Naive thymus-derived CD8-positive, alpha-beta T cell (primary cell): ENCODE results near the gene MEAK7. TPM values are rescaled to one million over a fixed set of nuclear protein-coding genes. Genes with fewer than 3 reads are reported as not detected.

ENCODE experiments used
- ATAC-seq, 2 donors: fragments of 150-1000 bp; cut with Tn5 transposase in 1 of 2; sonication (Bioruptor Pico), chemical (Tn5 transposase) in 1 of 2; 1 replicate in 1 of 2; 2 replicates in 1 of 2; pipeline ENCODE4 v1.10.0; 2021; ENCODE audit warnings: mild to moderate bottlenecking in 2 of 2, moderate library complexity in 2 of 2
- POLR2A ChIA-PET: fragments of 350-600 bp; sonication (Branson Sonifier 250); formaldehyde crosslinking; loops from one replicate; lab custom pipeline; 2021; ENCODE audit warnings: antibody characterized with exemption; lab: Charles Lee
- DNase-seq, 10 donors: peaks; one replicate each; pipeline versions ENCODE4 v3.0.0 to v3.0.0-alpha.2; 2020 to 2022
- H3K27ac Mint-ChIP-seq, 10 donors: one replicate each; pipeline ENCODE4 v1.8.0; 2020 to 2022; ENCODE audit warnings: mild to moderate bottlenecking in 10 of 10, mixed read lengths in 10 of 10, moderate library complexity in 4 of 10, inconsistent platforms in 1 of 10
- H3K27me3 Mint-ChIP-seq, 5 donors: one replicate each; pipeline ENCODE4 v1.8.0; 2021 to 2022; ENCODE audit warnings: mixed read lengths in 5 of 5
- H3K36me3 Mint-ChIP-seq, 3 donors: one replicate each; pipeline ENCODE4 v1.8.0; 2020 to 2022; ENCODE audit warnings: mixed read lengths in 3 of 3, mild to moderate bottlenecking in 2 of 3, inconsistent platforms in 1 of 3
- H3K4me1 Mint-ChIP-seq, 4 donors: one replicate each; pipeline ENCODE4 v1.8.0; 2021 to 2022; ENCODE audit warnings: mixed read lengths in 4 of 4
- H3K4me3 Mint-ChIP-seq, 10 donors: one replicate each; pipeline ENCODE4 v1.8.0; 2020 to 2022; ENCODE audit warnings: mild to moderate bottlenecking in 10 of 10, mixed read lengths in 10 of 10, moderate library complexity in 6 of 10, inconsistent platforms in 1 of 10
- H3K9me3 Mint-ChIP-seq, 9 donors: one replicate each; pipeline ENCODE4 v1.8.0; 2020 to 2022; ENCODE audit warnings: mixed read lengths in 9 of 9, mild to moderate bottlenecking in 3 of 9, inconsistent platforms in 1 of 9, moderate library complexity in 1 of 9
- polyA plus RNA-seq, 3 donors: library from polyadenylated mRNA; unstranded; fragments of 300-500 nt; fragmentation: Illumina TruSeq; gene quantifications; one replicate each; pipeline ENCODE4 v1.2.3, GENCODE V29; 2021
- total RNA-seq, 8 experiments: library from RNA in 2 of 8; stranded (reverse) in 2 of 8; gene quantifications; one replicate each; pipeline ENCODE4 v1.2.3 and lab custom pipeline; 2021 to 2026

MEAK7 gene
- total and polyA plus RNA-seq, 5 experiments from 2014 or later: 3.7 to 8.9 (median 6.7) TPM

DNA sequence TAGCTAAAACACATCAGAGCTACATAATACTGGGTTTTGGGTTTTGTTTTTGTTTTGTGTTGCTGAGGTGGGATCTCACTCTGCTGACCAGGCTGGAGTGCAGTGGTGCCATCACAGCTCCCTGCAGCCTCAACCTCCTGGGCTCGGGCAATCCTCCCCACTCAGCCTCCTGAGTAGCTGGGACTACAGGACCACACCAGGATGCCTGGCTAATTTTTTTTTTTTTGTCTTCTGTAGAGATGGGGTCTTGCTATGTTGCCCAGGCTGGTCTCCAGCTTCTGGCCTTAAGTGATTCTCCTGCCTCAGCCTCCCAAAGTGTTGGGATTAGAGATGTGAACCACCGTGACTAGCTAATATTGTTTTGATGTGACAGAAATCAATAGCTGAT lies 6.2 kb downstream of the MEAK7 start:
- Mint-ChIP-seq H3K4me3 (no peak overlapping the region), H3K36me3 (peaks cover 19 to 55% (median 32%) of the 10 kb centered on the region in 3 donors), H3K27me3 (no peaks in the 10 kb centered on the region), H3K9me3 (peaks cover 0 to 6% (median 1%) of the 10 kb centered on the region in 9 donors), H3K4me1 (peaks cover 3 to 8% (median 5%) of the 10 kb centered on the region in 4 donors), H3K27ac (no peak overlapping the region)
- DNase-seq (peak in 1 of 10 donors; percentile 11), ATAC-seq (no peak)
- POLR2A ChIA-PET: no interaction called here

DNA sequence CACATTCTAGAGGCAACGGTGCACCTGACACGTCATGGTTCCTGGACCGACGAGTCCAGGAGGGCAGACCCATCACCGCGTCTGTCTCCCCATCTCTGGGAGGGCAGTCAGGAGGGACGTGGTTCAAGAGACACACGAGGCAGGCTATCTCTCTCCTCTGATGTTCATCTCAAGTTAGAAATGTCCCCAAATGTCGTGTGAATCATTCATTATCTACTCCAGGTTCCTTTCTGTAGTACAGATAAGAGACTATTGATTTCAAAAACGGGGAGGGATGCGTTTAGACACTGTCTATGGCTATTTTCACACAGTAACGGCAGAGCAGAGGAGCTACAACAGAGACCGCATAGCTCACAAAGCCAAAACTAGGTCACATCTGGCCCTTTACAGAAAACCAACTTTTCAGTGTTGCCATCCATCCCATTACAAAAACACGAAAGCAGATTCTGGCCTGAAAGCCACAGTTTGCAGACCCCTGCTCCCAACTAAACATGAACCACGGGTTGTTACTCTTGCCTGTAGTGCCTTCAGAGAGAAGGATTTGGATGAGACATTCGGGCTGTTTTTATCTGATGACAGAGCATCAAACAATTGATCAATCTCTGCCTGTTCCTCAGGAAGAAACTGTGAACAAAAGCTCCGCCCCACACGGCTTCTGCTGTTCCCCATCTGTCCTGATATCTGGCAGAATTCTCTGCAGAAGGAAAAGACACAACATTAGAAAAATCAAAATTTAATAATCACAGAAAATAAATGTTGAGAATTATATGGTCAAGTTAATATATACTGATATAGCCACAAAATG lies 6.8 kb downstream of the MEAK7 start:
- peaks cover 0 to 10% (median 5%) of the 10 kb centered on the region in 9 donors for H3K9me3 Mint-ChIP-seq
- peaks cover 24 to 58% (median 38%) of the 10 kb centered on the region in 3 donors for H3K36me3 Mint-ChIP-seq
- H3K4me1 Mint-ChIP-seq: peaks cover 0 to 2% (median under 1%) of the 10 kb centered on the region in 4 donors
- POLR2A ChIA-PET: no interaction called here
- no peak overlapping the region for H3K4me3 Mint-ChIP-seq
- no peaks in the 10 kb centered on the region for H3K27me3 Mint-ChIP-seq
- peak overlapping the region in 1 of 10 donors; percentile 29 for H3K27ac Mint-ChIP-seq
- DNase-seq (peak in 1 of 10 donors; percentile 26), ATAC-seq (no peak)

DNA sequence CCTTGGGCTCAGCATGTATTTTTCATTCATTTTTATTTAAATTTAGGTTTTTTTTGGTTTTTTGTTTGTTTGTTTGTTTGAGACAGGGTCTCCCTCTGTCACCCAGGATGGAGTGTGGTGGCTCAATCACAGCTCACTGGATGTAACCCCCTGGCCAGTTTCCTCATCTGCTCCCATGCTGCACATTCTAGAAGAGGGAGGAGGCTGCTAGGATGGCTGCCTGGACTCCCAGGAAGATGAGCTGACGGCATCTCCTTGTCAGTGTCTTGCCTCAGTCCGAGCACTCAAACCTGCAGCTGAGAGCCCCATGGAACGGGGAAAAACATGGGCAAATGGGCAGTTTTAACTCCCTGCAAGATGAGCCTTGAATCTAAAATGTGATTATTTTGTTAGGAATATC lies 7.5 kb downstream of the MEAK7 start:
- H3K36me3 Mint-ChIP-seq: peaks cover 24 to 57% (median 38%) of the 10 kb centered on the region in 3 donors
- no peaks in the 10 kb centered on the region for H3K27me3 Mint-ChIP-seq
- H3K27ac Mint-ChIP-seq: no peak overlapping the region
- peaks cover 0 to 10% (median 5%) of the 10 kb centered on the region in 9 donors for H3K9me3 Mint-ChIP-seq
- no peak overlapping the region for H3K4me3 Mint-ChIP-seq
- ATAC-seq: no peak
- POLR2A ChIA-PET: no interaction called here
- peaks cover 0 to 1% (median 0%) of the 10 kb centered on the region in 4 donors for H3K4me1 Mint-ChIP-seq
- peak in 1 of 10 donors; percentile 31 for DNase-seq

DNA sequence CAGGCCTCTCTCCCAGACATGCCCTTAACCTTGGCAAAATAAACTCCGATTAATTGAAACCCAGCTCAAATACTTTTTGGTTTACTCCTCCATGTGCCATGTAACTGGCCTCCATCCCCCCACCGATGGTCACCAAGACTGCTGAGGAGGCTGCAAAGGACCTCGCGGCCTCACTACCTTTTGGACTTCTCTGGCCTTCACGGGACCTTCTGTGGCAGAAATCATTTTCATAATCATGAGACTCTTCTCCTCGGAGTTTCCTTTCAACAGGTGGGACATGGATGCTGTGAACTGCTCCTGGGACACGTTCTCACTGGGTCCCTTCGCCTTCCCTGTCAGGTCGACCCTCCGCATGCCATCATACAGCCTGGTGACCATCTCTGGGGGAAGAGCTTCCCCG lies 9.0 kb downstream of the MEAK7 start:
- no peak overlapping the region for H3K4me3 Mint-ChIP-seq
- DNase-seq (peak in 1 of 10 donors; percentile 34), ATAC-seq (no peak)
- POLR2A ChIA-PET: no interaction called here
- H3K36me3 Mint-ChIP-seq: peaks cover 24 to 67% (median 44%) of the 10 kb centered on the region in 3 donors
- H3K9me3 Mint-ChIP-seq: peaks cover 0 to 10% (median 5%) of the 10 kb centered on the region in 9 donors
- peak overlapping the region in 1 of 10 donors; percentile 53 for H3K27ac Mint-ChIP-seq
- peaks cover 0 to 1% (median 0%) of the 10 kb centered on the region in 4 donors for H3K4me1 Mint-ChIP-seq
- no peaks in the 10 kb centered on the region for H3K27me3 Mint-ChIP-seq

DNA sequence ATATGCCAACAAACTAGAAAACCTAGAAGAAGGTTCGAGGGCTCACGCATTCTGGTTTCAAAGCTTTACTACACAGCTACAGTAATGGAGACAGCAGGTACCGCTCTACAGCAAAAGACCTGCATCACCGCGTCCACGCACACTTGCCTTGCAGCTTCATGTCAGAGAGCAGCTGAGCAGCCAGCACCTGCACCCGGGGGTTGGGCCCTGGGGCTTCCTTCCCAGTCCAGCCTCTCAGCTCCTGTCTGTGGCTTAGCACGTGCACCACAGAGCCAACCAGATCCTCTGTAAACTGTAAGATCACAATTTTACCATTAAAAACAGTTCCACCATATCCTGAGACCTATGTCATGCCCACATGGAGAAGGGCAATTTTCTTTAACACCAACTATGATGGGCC lies 15.3 kb downstream of the MEAK7 start:
- peak overlapping the region in 1 of 10 donors; percentile 8 for H3K27ac Mint-ChIP-seq
- H3K27me3 Mint-ChIP-seq: no peaks in the 10 kb centered on the region
- H3K4me1 Mint-ChIP-seq: no peaks in the 10 kb centered on the region
- H3K4me3 Mint-ChIP-seq: no peak overlapping the region
- DNase-seq (no peak), ATAC-seq (no peak)
- H3K9me3 Mint-ChIP-seq: peaks cover 0 to 6% (median 5%) of the 10 kb centered on the region in 9 donors
- H3K36me3 Mint-ChIP-seq: peaks cover 8 to 51% (median 26%) of the 10 kb centered on the region in 3 donors
- POLR2A ChIA-PET: no interaction called here

DNA sequence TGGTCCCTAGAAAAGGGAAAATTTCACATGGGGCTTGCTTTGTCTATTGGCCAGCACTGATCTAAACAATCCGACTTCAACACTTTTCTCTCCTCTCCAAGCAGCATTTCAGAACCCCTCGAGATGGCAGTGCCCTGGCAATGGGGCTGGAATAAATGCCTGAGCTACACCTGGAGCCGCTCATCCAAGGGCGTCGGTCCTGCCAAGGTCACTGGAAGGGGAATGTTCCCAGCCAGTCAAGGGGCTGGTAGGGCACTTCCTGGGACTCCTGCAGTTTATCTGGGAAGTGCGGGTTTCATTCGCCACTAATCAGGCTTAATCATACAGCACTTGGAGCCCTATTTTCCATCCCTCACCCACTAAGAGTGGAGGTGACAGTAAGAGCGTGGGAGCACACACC lies 17.1 kb downstream of the MEAK7 start:
- H3K27ac Mint-ChIP-seq: no peak overlapping the region

DNA sequence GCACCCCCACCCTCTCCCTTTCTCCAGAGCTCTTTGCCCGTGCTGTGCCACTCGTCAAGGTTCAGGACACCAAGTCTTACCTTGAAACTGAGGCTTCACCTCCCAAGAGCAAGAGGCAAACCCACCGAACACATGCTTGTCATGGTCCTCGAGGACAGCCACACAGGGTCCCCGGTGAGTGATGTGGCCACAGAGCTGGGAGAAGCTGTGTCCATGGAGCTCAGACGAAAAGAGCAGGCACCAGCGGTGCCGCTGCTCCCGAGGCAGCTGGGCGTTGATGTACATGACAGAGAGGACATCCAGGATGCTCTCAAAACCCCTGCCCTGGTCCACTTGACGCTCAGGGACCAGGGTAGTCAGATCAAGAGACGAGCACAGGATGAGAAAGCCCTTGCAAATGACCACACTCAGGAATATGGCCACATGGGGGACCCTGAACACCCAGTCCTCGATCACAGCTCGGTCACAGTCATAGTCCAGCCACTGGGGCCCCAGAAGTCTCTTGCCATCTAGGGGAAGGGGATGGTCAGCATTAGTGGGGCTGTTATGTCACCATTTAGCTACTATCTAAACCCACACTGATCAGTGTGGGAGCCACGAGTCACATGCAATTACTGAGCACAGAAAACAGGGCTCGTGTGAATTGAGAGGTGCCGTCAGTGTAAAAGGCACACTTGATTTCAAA lies 17.8 kb downstream of the MEAK7 start:
- Mint-ChIP-seq H3K27ac (no peak overlapping the region), H3K9me3 (no peaks in the 10 kb centered on the region), H3K4me1 (no peaks in the 10 kb centered on the region), H3K4me3 (no peak overlapping the region), H3K36me3 (peaks cover 0 to 42% (median 13%) of the 10 kb centered on the region in 3 donors), H3K27me3 (no peaks in the 10 kb centered on the region)
- POLR2A ChIA-PET: no interaction called here
- DNase-seq: peak in 1 of 10 donors; percentile 30
- no peak for ATAC-seq

More for the DNA sequence above, 17.1 kb downstream of the MEAK7 start:
- ATAC-seq (no peak), DNase-seq (peak in 1 of 10 donors; percentile 21)
- no peaks in the 10 kb centered on the region for H3K4me1 Mint-ChIP-seq
- POLR2A ChIA-PET: no interaction called here
- H3K4me3 Mint-ChIP-seq: no peak overlapping the region
- H3K27me3 Mint-ChIP-seq: no peaks in the 10 kb centered on the region
- H3K36me3 Mint-ChIP-seq: peaks cover 0 to 41% (median 13%) of the 10 kb centered on the region in 3 donors
- H3K9me3 Mint-ChIP-seq: no peaks in the 10 kb centered on the region

DNA sequence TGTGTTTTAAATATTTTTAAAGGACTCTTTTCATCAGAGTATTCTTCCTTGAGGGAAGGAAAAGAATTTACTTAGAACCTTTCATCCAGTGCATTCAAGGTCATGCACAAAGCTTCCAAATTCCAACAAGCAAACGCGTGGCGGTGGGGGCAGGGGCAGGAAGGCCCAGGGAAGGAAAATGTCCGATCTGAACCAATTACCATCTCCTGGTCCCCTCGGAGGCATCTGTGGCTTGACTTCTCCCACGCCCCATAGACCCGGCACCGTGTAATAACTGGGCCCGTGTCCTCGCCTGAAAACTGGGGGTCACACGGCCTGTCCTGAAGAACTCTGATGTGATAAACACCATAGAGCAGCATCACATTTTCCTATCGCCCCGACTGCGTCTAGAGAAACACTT lies 18.3 kb downstream of the MEAK7 start:
- ATAC-seq: no peak
- Mint-ChIP-seq H3K4me3 (no peak overlapping the region), H3K4me1 (no peaks in the 10 kb centered on the region), H3K9me3 (no peaks in the 10 kb centered on the region), H3K27ac (no peak overlapping the region), H3K36me3 (peaks cover 0 to 41% (median 13%) of the 10 kb centered on the region in 3 donors), H3K27me3 (no peaks in the 10 kb centered on the region)
- DNase-seq: no peak
- POLR2A ChIA-PET: no interaction called here

DNA sequence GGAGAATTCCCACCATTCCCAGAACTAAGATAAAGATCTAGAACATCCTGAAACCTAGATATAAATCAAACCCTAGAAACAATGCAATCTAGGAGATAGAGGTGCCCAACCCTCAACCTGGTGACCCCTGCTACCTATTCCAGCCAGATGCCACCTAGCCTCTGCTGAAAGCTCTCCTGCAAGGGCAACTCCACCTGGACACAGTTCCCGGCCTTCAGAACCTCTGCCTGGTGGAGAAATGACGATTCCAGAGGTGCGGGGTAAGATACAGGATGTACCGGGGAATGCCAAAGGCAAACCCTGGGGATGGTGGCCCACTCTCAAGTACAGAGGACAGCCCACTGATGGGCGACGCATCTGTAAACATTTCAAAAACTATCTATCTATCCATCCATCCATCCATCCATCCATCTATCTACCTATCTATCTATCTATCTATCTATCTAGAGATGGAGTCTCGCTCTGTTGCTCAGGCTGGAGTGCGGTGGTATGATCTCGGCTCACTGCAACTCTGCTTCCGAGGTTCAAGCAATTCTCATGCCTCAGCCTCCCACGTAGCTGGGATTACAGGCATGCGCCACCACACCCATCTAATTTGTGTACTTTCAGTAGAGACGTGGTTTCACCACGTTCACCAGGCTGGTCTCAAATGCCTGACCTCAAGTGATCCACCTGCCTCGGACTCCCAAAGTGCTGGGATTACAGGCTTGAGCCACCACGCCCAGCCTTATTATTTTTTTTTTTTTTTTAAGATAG lies 19.0 kb downstream of the MEAK7 start:
- POLR2A ChIA-PET: no interaction called here
- H3K36me3 Mint-ChIP-seq: peaks cover 0 to 35% (median 7%) of the 10 kb centered on the region in 3 donors
- H3K4me1 Mint-ChIP-seq: no peaks in the 10 kb centered on the region
- H3K27ac Mint-ChIP-seq: peak overlapping the region in 1 of 10 donors; percentile 34
- H3K9me3 Mint-ChIP-seq: no peaks in the 10 kb centered on the region
- no peaks in the 10 kb centered on the region for H3K27me3 Mint-ChIP-seq
- no peak for ATAC-seq
- H3K4me3 Mint-ChIP-seq: no peak overlapping the region
- DNase-seq: peak in 1 of 10 donors; percentile 36

DNA sequence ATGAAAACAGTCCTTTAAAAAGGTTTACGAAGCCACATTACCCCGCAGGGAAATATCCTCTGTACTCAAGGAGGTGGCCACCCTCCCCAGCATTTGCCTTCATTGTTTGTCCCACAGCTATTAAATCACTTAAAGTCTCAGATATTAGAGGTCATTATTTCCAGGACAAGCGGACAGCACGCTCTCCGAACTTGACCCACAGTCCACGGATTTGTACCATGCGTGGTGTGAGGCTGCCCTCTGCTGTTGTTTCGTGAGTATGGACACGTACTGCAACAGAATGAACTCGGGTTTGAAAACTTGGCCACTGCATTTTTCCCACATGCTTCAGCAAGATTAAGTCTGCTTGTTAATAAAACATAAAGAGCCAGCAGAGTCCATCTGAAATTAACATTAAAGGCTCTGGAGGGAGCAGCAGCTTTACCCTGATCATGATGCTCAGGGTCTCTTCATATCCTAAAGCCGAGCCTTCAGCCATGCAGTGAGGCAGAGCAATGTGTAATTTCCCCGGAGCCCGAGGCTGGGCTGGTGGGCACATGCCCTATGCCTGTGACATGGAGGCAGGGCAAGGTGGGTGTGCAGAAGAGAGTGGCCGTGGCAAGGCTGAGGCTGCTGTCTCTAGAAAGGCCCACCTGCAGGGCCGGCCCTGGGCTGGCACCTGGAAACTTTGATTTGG lies 19.7 kb downstream of the MEAK7 start:
- no peaks in the 10 kb centered on the region for H3K27me3 Mint-ChIP-seq
- no peak for ATAC-seq
- H3K36me3 Mint-ChIP-seq: peaks cover 0 to 30% (median 4%) of the 10 kb centered on the region in 3 donors
- peak in 1 of 10 donors; percentile 52 for DNase-seq
- H3K4me3 Mint-ChIP-seq: no peak overlapping the region
- POLR2A ChIA-PET: no interaction called here
- no peak overlapping the region for H3K27ac Mint-ChIP-seq
- H3K9me3 Mint-ChIP-seq: no peaks in the 10 kb centered on the region
- no peaks in the 10 kb centered on the region for H3K4me1 Mint-ChIP-seq

DNA sequence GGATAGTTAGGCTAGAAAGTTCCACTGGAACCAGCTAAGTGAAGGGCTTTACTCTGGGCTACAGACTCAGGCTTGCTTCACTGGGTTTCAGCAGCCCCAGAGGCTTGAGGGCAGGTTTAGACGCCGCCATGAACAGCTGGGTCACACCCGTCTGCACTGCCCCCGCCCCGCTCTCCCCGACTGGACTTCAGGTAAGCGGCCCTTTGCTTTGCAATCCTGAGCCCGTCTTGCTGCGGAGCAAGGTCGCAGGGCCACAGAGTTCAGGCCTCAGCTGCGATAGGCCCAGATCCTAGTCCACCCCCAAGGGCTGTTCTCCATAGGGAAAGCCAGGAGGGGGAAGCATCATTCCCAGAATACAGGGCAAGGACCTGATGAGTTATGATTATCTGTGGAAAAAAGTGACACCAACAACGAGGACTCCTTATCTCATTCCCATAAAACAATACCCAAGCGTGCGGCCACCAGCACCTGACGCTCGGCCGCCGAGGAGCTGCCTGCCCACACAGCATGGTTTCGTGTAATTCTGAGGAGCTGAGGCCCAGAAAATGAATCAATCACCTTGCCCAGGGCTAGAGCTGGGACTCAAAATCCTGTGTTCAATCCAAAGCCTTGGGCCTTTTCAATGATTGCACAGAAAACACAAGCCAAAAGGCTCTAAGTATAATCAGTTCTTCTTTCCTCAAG lies 20.4 kb downstream of the MEAK7 start:
- H3K27me3 Mint-ChIP-seq: no peaks in the 10 kb centered on the region
- peak in 1 of 10 donors; percentile 43 for DNase-seq

More for the DNA sequence above, 20.4 kb downstream of the MEAK7 start:
- Mint-ChIP-seq H3K36me3 (peaks cover 0 to 27% (median 4%) of the 10 kb centered on the region in 3 donors), H3K4me3 (no peak overlapping the region), H3K4me1 (no peaks in the 10 kb centered on the region), H3K27ac (no peak overlapping the region), H3K9me3 (no peaks in the 10 kb centered on the region)
- ATAC-seq: no peak
- POLR2A ChIA-PET: no interaction called here
